Esophagus muscularis mucosa (tissue), 3 donors: ENCODE results near the gene SDK1.

Experiments used
- POLR2A ChIP-seq: fragments of 450-650 bp; IDR thresholded peaks from one replicate; pipeline ENCODE4 v1.6.1; 2017; ENCODE audit warnings: antibody characterized with exemption, moderate library complexity, mild to moderate bottlenecking, low read depth
- POLR2AphosphoS5 ChIP-seq, 2 donors: sonication (generic); formaldehyde crosslinking; IDR thresholded peaks; one replicate each; pipeline ENCODE4 v1.6.1; 2017; ENCODE audit warnings: antibody characterized with exemption in 2 of 2
- TF ChIP-seq, protein P1 (sequence below), 3 experiments: fragments of 200-600 bp in 2 of 3; fragments of 450-650 bp in 1 of 3; sonication (generic) in 2 of 3; IDR thresholded peaks; one replicate each; pipeline ENCODE4 v1.5.1; 2017 to 2019; ENCODE audit warnings: antibody characterized with exemption in 3 of 3, mild to moderate bottlenecking in 2 of 3, moderate library complexity in 1 of 3

- TF ChIP-seq, protein P1, sequence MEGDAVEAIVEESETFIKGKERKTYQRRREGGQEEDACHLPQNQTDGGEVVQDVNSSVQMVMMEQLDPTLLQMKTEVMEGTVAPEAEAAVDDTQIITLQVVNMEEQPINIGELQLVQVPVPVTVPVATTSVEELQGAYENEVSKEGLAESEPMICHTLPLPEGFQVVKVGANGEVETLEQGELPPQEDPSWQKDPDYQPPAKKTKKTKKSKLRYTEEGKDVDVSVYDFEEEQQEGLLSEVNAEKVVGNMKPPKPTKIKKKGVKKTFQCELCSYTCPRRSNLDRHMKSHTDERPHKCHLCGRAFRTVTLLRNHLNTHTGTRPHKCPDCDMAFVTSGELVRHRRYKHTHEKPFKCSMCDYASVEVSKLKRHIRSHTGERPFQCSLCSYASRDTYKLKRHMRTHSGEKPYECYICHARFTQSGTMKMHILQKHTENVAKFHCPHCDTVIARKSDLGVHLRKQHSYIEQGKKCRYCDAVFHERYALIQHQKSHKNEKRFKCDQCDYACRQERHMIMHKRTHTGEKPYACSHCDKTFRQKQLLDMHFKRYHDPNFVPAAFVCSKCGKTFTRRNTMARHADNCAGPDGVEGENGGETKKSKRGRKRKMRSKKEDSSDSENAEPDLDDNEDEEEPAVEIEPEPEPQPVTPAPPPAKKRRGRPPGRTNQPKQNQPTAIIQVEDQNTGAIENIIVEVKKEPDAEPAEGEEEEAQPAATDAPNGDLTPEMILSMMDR (IDR thresholded peaks at IDR 0.05), result no peak
- TF ChIP-seq POLR2AphosphoS5 (IDR thresholded peaks at IDR 0.05) (no peak), POLR2A (no peak)
These were observed 670.3 kb downstream of the SDK1 start for GRCh38 chr7:3971323-3971722.
